Uterus (tissue), 4 donors: Measurements from ENCODE around the gene DPP6. TPM values are rescaled to one million over a fixed set of nuclear protein-coding genes. Genes with fewer than 3 reads are reported as not detected.

Experiments used
- DNase-seq, 2 donors: peaks; one replicate each; pipeline ENCODE4 v3.0.0-alpha.2; 2019 to 2020
- H3K27ac ChIP-seq, 2 donors: fragments of 200-600 bp; sonication (generic); 1 replicate in 1 of 2; 2 replicates in 1 of 2; pipeline ENCODE4 v1.5.1; 2016 to 2018
- H3K27me3 ChIP-seq, 2 donors: fragments of 200-600 bp; sonication (generic); one replicate each; pipeline ENCODE4 v1.5.1; 2018 to 2019; ENCODE audit warnings: control low read depth in 1 of 2
- H3K36me3 ChIP-seq, 2 donors: fragments of 200-600 bp; sonication (generic); one replicate each; pipeline ENCODE4 v1.5.1; 2019; ENCODE audit warnings: control low read depth in 1 of 2
- H3K4me1 ChIP-seq, 2 donors: fragments of 200-600 bp; sonication (generic); one replicate each; pipeline ENCODE4 v1.5.1; 2018 to 2019; ENCODE audit warnings: control low read depth in 1 of 2
- H3K4me3 ChIP-seq, 2 donors: fragments of 200-600 bp; sonication (generic); 1 replicate in 1 of 2; 2 replicates in 1 of 2; pipeline ENCODE4 v1.5.1; 2018 to 2019; ENCODE audit warnings: mild to moderate bottlenecking in 1 of 2
- H3K9me3 ChIP-seq, 2 donors: fragments of 200-600 bp; sonication (generic); one replicate each; pipeline ENCODE4 v1.5.1; 2019; ENCODE audit warnings: control low read depth in 1 of 2
- POLR2A ChIP-seq, 2 donors: fragments of 450-650 bp; IDR thresholded peaks; one replicate each; pipeline ENCODE4 v1.6.1; 2016; ENCODE audit warnings: antibody characterized with exemption in 2 of 2, mild to moderate bottlenecking in 1 of 2, moderate library complexity in 1 of 2
- intact Hi-C: fragments of 100-400 bp; cut with DNase I; formaldehyde crosslinking; loops from one replicate; pipeline ENCODE4 v1.15.1; 2023; ENCODE audit warnings: low total_unique reads
- total RNA-seq, 4 donors: library from RNA; depleted of rRNA in 3 of 4; stranded (reverse); fragments of >200 nt in 3 of 4; gene quantifications; one replicate each; pipeline versions ENCODE4 v1.1.0 to v1.2.4, GENCODE V29; 2014 to 2023
- TF ChIP-seq, protein P1 (sequence below), 4 experiments: fragments of 200-600 bp in 2 of 4; fragments of 450-650 bp in 2 of 4; sonication (generic) in 2 of 4; IDR thresholded peaks; one replicate each; pipeline ENCODE4 v1.5.1; 2016 to 2019; ENCODE audit warnings: antibody characterized with exemption in 4 of 4, mild to moderate bottlenecking in 2 of 4, moderate library complexity in 1 of 4
- donor health status: DM: yes; HTN: yes; CAD: no.

DPP6 gene
- total RNA-seq, 4 donors from 2014 or later = 4.1 to 107 (median 42.7) TPM

DNA sequence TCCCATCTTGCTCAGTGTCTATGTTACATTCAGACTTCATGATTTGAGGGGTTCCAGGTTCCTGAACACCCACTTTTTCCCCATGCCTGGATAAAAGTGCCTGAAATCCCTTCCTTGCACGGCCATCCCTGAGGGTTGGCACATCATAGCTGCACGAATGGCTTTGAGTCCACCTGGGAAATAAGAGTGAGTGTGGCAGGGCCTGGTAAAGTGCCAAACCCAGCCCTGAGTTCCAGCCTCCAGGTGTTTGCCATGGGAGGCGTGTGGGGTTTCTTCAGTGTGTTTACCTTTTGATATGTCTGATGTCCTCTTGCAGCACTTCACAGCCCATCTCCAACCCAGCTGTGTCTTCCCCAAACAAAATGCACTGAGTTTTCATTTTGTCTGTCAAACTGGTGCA, 805.0 kb downstream of the DPP6 start:
- intact Hi-C loops = no loop called here
- TF ChIP-seq, protein P1, sequence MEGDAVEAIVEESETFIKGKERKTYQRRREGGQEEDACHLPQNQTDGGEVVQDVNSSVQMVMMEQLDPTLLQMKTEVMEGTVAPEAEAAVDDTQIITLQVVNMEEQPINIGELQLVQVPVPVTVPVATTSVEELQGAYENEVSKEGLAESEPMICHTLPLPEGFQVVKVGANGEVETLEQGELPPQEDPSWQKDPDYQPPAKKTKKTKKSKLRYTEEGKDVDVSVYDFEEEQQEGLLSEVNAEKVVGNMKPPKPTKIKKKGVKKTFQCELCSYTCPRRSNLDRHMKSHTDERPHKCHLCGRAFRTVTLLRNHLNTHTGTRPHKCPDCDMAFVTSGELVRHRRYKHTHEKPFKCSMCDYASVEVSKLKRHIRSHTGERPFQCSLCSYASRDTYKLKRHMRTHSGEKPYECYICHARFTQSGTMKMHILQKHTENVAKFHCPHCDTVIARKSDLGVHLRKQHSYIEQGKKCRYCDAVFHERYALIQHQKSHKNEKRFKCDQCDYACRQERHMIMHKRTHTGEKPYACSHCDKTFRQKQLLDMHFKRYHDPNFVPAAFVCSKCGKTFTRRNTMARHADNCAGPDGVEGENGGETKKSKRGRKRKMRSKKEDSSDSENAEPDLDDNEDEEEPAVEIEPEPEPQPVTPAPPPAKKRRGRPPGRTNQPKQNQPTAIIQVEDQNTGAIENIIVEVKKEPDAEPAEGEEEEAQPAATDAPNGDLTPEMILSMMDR (IDR thresholded peaks at IDR 0.05) = no peak
- no peak for TF ChIP-seq POLR2A (IDR thresholded peaks at IDR 0.05)
- DNase-seq = no peak

DNA sequence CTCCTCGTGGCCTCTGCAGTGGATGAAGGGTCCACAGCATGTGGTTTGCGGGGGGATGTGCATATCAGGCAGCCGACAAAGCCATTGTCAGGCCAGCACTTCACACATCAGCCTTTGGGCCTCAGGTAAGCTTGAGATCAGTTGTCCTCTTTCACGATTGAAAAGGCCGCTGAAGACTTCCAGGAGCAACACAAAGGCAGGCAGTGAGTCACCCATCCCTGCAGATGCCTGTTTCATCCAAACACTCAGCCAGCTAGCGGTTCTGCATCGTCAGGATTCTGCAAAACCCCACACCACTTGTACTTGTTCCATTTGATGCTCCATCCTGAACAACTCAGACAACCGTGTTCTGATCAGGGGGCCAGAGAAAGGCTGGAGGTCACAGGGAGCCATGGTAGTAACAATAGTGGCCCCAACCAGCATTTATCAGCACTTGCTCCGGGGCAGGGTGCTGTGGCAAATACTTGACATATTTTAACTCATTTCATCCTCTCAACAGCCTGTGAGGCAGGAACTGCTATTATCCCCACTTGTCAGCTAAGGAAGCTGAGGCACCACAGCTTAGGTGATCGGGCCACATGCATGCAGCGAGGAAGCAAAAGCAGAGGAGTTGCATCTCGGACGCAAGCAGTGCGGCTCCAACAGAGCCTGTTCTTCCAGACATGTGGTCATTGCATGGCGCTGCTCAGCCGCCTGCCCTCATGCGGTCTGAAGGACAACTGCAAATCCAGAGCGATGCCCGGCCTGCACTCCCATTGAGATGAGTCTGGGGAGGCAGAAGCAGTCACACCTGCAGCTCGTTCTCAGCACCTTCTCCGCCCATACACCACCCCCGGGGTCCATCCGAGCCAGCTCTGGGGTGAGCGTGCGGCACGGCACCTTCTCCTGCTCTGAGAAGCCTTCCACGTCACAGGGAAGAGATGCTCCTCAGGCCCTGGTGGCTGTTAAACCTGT, 805.8 kb downstream of the DPP6 start:
- no peak for TF ChIP-seq POLR2A (IDR thresholded peaks at IDR 0.05)
- TF ChIP-seq, protein P1 (IDR thresholded peaks at IDR 0.05) = no peak
- intact Hi-C loops = no loop called here
- H3K4me3 ChIP-seq = no peak overlapping the region
- no peaks in the 10 kb centered on the region for H3K27me3 ChIP-seq
- H3K36me3 ChIP-seq = no peaks in the 10 kb centered on the region
- no peaks in the 10 kb centered on the region for H3K9me3 ChIP-seq
- H3K27ac ChIP-seq = no peak overlapping the region
- DNase-seq = no peak
- H3K4me1 ChIP-seq = no peaks in the 10 kb centered on the region

More for the DNA sequence above, 805.0 kb downstream of the DPP6 start:
- Histone ChIP-seq H3K9me3 (no peaks in the 10 kb centered on the region), H3K27me3 (no peaks in the 10 kb centered on the region), H3K36me3 (no peaks in the 10 kb centered on the region), H3K4me3 (no peak overlapping the region), H3K4me1 (no peaks in the 10 kb centered on the region), H3K27ac (no peak overlapping the region)

DNA sequence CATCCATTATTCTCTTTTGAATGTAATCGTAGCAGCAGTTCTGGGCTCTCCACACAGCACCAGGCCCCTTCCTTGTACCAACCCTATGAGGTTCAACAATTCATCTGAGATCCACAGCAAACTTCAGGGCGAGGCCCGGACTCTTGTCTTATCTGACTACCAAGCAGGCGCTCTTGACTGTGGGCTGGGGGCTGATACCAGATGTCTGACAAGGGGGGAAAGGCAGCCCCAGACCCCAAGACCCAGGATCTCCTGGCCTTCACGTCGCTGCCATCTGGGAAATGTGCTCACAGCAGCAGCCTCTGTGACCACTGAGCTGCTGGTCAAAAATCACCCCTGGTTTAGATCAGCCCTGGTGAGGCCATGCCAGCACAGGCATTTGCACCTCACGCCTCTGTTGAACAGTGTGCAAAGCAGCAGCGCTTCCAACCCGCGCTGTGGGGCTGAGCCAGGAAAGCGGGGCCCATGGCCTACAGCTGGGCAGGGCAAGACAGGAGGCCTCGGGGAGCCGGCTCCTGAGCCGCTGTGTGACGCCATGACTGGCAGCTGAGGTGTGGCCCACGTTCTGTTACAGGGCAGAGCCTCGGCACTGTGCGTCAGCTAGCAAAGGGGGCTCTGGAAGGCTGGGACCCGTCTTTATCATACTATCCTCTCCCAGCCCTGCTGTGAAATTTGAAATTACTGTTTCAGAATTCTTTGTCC, 806.8 kb downstream of the DPP6 start:
- Histone ChIP-seq H3K36me3 (no peaks in the 10 kb centered on the region), H3K4me3 (no peak overlapping the region), H3K4me1 (no peaks in the 10 kb centered on the region), H3K9me3 (no peaks in the 10 kb centered on the region), H3K27me3 (no peaks in the 10 kb centered on the region), H3K27ac (no peak overlapping the region)
- intact Hi-C loops = no loop called here
- DNase-seq = no peak
- TF ChIP-seq, protein P1 (IDR thresholded peaks at IDR 0.05) = no peak
- TF ChIP-seq POLR2A (IDR thresholded peaks at IDR 0.05) = no peak

DNA sequence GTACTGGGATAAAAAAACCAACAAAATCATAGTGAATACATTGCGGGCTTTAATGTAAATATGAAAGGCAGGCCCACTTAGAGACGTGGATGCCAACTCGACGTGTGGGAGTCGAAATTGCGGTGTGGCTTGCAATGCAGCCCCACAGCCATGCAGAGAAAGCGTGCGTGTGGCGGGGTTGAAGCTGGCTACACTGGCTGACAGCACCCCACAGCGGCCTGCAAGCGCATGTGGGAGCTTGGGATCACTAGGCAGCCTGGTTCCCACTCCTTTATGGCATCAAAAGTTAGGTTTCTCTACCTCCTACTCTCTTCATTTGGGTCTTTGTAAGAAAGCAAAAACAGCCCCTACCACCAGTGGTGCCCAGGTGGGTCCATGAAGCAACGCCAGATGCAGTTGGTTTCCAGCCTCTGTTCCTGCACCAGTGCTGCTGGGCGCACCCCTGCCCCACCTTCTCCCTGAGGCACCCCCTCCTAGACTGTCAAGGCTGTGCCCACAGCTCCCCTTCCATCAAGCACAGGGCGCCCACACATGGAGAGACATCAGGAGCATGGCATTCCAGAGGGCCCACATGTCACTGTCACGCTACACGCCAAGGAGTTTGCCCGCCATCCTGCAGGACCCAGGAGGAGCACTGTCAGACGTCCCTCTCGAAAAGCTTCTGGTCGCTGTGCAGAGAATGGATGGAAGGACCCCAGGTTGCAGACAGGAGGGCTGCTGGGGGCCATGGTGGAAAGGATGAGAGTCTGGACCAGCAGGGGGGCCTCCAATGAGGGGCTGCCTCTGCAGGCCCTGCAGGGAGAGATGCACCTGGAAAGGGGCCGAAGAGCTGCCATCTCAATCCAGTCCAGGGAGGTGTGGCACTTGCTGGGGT, 807.8 kb downstream of the DPP6 start:
- no peak for DNase-seq
- intact Hi-C loops = no loop called here

More for the DNA sequence above, 807.8 kb downstream of the DPP6 start:
- Histone ChIP-seq H3K27ac (no peak overlapping the region), H3K27me3 (no peaks in the 10 kb centered on the region), H3K36me3 (no peaks in the 10 kb centered on the region), H3K4me3 (no peak overlapping the region), H3K4me1 (no peaks in the 10 kb centered on the region), H3K9me3 (no peaks in the 10 kb centered on the region)
- TF ChIP-seq, protein P1 (IDR thresholded peaks at IDR 0.05) = no peak
- TF ChIP-seq POLR2A (IDR thresholded peaks at IDR 0.05) = no peak
